GM12878 (cell line): ENCODE results near the gene TTC9B. TPM values are rescaled to one million over a fixed set of nuclear protein-coding genes. Genes with fewer than 3 reads are reported as not detected.

Experiments used
- ATAC-seq: fragments of 200-7000 bp; cut with Tn5 transposase; 3 replicates; pipeline ENCODE4 v1.9.1; 2020; ENCODE audit warnings: mild to moderate bottlenecking, moderate library complexity
- BruUV-seq: library from RNA; stranded (reverse); fragments of 400-500 nt; replicated peaks from 2 replicates; lab custom pipeline; 2021; lab: Mats Ljungman, UMichigan
- CTCF ChIA-PET: fragments of 300-600 bp; sonication (Branson Sonifier 250); formaldehyde crosslinking; extraction: SDS; loops from one replicate; lab custom pipeline; 2021; ENCODE audit warnings: inconsistent platforms; lab: Yijun Ruan, JAX
- POLR2A ChIA-PET: fragments of 350-600 bp; formaldehyde crosslinking; extraction: SDS; loops from one replicate; lab custom pipeline; 2021; ENCODE audit warnings: inconsistent platforms; lab: Charles Lee
- RAD21 ChIA-PET: fragments of 300-600 bp; sonication (Branson Sonifier 250); formaldehyde crosslinking; loops from one replicate; lab custom pipeline; 2023; ENCODE audit warnings: antibody characterized with exemption; ENCODE audit not compliant: unreplicated experiment; lab: Charles Lee
- SMC1A ChIA-PET: fragments of 300-600 bp; sonication (Branson Sonifier 250); formaldehyde crosslinking; loops from one replicate; lab custom pipeline; 2023; ENCODE audit not compliant: unreplicated experiment, uncharacterized antibody; lab: Charles Lee
- DNase-seq: peaks from one replicate; pipeline ENCODE4 v3.0.0-alpha.2; 2011; ENCODE audit warnings: low read depth, low spot score
- FAIRE-seq: peaks from 3 replicates; lab custom pipeline; 2011; peaks lifted over from hg19 to GRCh38; lab: Jason Lieb, UNC
- H2AFZ ChIP-seq: 2 replicates; pipeline ENCODE4 v1.6.0; 2011; ENCODE audit warnings: low read depth, low read length, control low read depth; ENCODE audit not compliant: control insufficient read depth
- H3K27ac ChIP-seq: 2 replicates; pipeline ENCODE4 v1.5.1; 2011; ENCODE audit warnings: control low read depth; ENCODE audit not compliant: control insufficient read depth, insufficient read depth
- H3K27me3 ChIP-seq, 2 experiments: replicated peaks in 1 of 2; 2 replicates each; pipeline versions ENCODE4 v1.6.0 to v1.6.1; 2011; ENCODE audit warnings: low read length in 1 of 2; ENCODE audit not compliant: control insufficient read depth in 2 of 2, insufficient read depth in 2 of 2
- H3K36me3 ChIP-seq, 2 experiments: 2 replicates each; pipeline ENCODE4 v1.5.1; 2011; ENCODE audit warnings: low read length in 1 of 2; ENCODE audit not compliant: control insufficient read depth in 2 of 2, insufficient read depth in 2 of 2
- H3K4me1 ChIP-seq: 2 replicates; pipeline ENCODE4 v1.6.1; 2011; ENCODE audit warnings: mild to moderate bottlenecking, low read length, moderate library complexity, mixed read lengths; ENCODE audit not compliant: control insufficient read depth, insufficient read depth
- H3K4me2 ChIP-seq: 2 replicates; pipeline ENCODE4 v1.6.0; 2011; ENCODE audit warnings: control low read depth; ENCODE audit not compliant: control insufficient read depth, insufficient read depth
- H3K4me3 ChIP-seq: fragments of 200-600 bp; sonication (generic); 2 replicates; pipeline ENCODE4 v1.5.1; 2016
- H3K79me2 ChIP-seq: 2 replicates; pipeline ENCODE4 v1.6.0; 2011; ENCODE audit warnings: low read length; ENCODE audit not compliant: control insufficient read depth, insufficient read depth
- H3K9ac ChIP-seq: 2 replicates; pipeline ENCODE4 v1.8.0; 2011; ENCODE audit warnings: low read length, control low read depth, mixed read lengths; ENCODE audit not compliant: control insufficient read depth, insufficient read depth
- H3K9me3 ChIP-seq: replicated peaks from 3 replicates; pipeline ENCODE4 v1.5.1; 2011; ENCODE audit warnings: mild to moderate bottlenecking, low read length; ENCODE audit not compliant: control insufficient read depth, insufficient read depth
- H4K20me1 ChIP-seq: 2 replicates; pipeline ENCODE4 v1.6.0; 2011; ENCODE audit not compliant: control insufficient read depth, insufficient read depth
- BHLHE40 ChIP-seq, 2 experiments: fragments of 450-650 bp in 1 of 2; IDR thresholded peaks; 2 replicates each; pipeline ENCODE4 v1.6.1; 2011 to 2017; ENCODE audit warnings: low read depth in 2 of 2, borderline replicate concordance in 1 of 2, improper control_type of control experiment in 1 of 2, low read length in 1 of 2, mild to moderate bottlenecking in 1 of 2
- MEF2B ChIP-seq: fragments of 450-650 bp; IDR thresholded peaks from 2 replicates; pipeline ENCODE4 v1.6.1; 2018; ENCODE audit warnings: mild to moderate bottlenecking, moderate library complexity; ENCODE audit not compliant: partially characterized antibody, poor library complexity, severe bottlenecking
- SIX5 ChIP-seq: IDR thresholded peaks from 2 replicates; pipeline ENCODE4 v1.6.1; 2011; ENCODE audit warnings: mild to moderate bottlenecking, low read depth, low read length, moderate library complexity; ENCODE audit not compliant: severe bottlenecking
- WGBS: methylation state at CpG from one replicate; pipeline ENCODE4 v1.1.6; 2016; ENCODE audit warnings: low lambda C conversion rate; ENCODE audit not compliant: insufficient replicate concordance, insufficient coverage; ENCODE audit errors: missing lambda C conversion rate; 5-methylcytosine and 5-hydroxymethylcytosine counted together
- in situ Hi-C: fragments of 300-500 bp; cut with MboI; formaldehyde crosslinking; loops from 9 replicates; pipeline ENCODE4 v1.14.3; 2018; ENCODE audit warnings: mixed read lengths
- intact Hi-C: fragments of 100-400 bp; cut with micrococcal nuclease; formaldehyde crosslinking; loops from one replicate; pipeline ENCODE4 v1.14.2; 2022; ENCODE audit not compliant: unreplicated experiment
- polyA plus RNA-seq, 11 experiments: library from polyadenylated mRNA; depleted of rRNA in 4 of 11; unstranded in 6 of 11; stranded (reverse) in 5 of 11; fragments of >200 nt; fragmentation: Nextera tagmentation in 4 of 11; fragmentation: Illumina TruSeq in 1 of 11; extraction: Ambion mirVana in 4 of 11; extraction: Trizol in 1 of 11; gene quantifications; 1 replicate in 1 of 11; 2 replicates in 10 of 11; pipeline versions ENCODE4 v1.2.1 to v1.2.3, GENCODE V29; 2011 to 2016; ENCODE audit warnings: inconsistent platforms in 2 of 11, missing spikeins in 2 of 11, low read depth in 1 of 11
- total RNA-seq, 4 experiments: library from RNA; depleted of rRNA in 3 of 4; stranded (reverse); fragments of >200 nt in 3 of 4; fragmentation: Illumina TruSeq in 1 of 4; extraction: Trizol in 1 of 4; gene quantifications; 2 replicates each; pipeline versions ENCODE4 v1.2.1 to v1.2.3, GENCODE V29; 2013 to 2021
- TF ChIP-seq, protein P1 (sequence below): fragments of 450-650 bp; IDR thresholded peaks from 2 replicates; pipeline ENCODE4 v1.6.1; 2016; ENCODE audit warnings: mild to moderate bottlenecking, moderate library complexity, borderline replicate concordance
- TF ChIP-seq, protein P2 (sequence below): IDR thresholded peaks from 2 replicates; pipeline ENCODE4 v1.6.1; 2011; ENCODE audit warnings: borderline replicate concordance, low read depth, mild to moderate bottlenecking, moderate library complexity, mixed read lengths, low read length; ENCODE audit not compliant: insufficient read depth; ENCODE audit errors: extremely low read length
- TF ChIP-seq, protein P3 (sequence below): fragments of 450-650 bp; IDR thresholded peaks from 2 replicates; pipeline ENCODE4 v1.6.1; 2017; ENCODE audit warnings: mild to moderate bottlenecking, low read depth, inconsistent platforms; ENCODE audit not compliant: poor library complexity, severe bottlenecking
- TF ChIP-seq, protein P4 (sequence below): fragments of 450-650 bp; IDR thresholded peaks from 2 replicates; pipeline ENCODE4 v1.6.1; 2017; ENCODE audit warnings: antibody characterized with exemption, mild to moderate bottlenecking, moderate library complexity
- TF ChIP-seq, protein P5 (sequence below): fragments of 450-650 bp; IDR thresholded peaks from 2 replicates; pipeline ENCODE4 v1.6.1; 2016; ENCODE audit warnings: mild to moderate bottlenecking

TTC9B gene
- total and polyA plus RNA-seq, 10 of the 15 experiments (the other 5 are each of a cell fraction or from before 2014, with no cell fraction given), result 0.04 to 0.14 (median 0.10) TPM; not detected in 7

DNA sequence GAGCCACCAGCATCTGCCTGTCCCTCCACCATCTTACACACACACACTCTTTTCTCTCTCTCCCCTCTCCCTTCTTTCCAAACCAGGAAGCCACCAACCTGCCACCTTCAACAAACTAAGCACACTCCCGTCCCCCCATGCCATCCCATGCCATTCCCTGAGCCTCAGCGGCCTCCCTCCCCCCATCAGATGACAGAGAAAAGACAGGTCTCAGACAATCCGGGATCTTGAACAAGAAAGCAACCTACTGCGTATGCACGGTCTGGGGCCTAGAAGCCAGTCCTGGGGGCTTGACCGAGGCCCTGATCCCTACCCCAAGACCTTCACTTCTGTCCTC, 47.5 kb upstream of the TTC9B start (continued):
- TF ChIP-seq, protein P1, sequence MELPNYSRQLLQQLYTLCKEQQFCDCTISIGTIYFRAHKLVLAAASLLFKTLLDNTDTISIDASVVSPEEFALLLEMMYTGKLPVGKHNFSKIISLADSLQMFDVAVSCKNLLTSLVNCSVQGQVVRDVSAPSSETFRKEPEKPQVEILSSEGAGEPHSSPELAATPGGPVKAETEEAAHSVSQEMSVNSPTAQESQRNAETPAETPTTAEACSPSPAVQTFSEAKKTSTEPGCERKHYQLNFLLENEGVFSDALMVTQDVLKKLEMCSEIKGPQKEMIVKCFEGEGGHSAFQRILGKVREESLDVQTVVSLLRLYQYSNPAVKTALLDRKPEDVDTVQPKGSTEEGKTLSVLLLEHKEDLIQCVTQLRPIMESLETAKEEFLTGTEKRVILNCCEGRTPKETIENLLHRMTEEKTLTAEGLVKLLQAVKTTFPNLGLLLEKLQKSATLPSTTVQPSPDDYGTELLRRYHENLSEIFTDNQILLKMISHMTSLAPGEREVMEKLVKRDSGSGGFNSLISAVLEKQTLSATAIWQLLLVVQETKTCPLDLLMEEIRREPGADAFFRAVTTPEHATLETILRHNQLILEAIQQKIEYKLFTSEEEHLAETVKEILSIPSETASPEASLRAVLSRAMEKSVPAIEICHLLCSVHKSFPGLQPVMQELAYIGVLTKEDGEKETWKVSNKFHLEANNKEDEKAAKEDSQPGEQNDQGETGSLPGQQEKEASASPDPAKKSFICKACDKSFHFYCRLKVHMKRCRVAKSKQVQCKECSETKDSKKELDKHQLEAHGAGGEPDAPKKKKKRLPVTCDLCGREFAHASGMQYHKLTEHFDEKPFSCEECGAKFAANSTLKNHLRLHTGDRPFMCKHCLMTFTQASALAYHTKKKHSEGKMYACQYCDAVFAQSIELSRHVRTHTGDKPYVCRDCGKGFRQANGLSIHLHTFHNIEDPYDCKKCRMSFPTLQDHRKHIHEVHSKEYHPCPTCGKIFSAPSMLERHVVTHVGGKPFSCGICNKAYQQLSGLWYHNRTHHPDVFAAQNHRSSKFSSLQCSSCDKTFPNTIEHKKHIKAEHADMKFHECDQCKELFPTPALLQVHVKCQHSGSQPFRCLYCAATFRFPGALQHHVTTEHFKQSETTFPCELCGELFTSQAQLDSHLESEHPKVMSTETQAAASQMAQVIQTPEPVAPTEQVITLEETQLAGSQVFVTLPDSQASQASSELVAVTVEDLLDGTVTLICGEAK, result no peak
- TF ChIP-seq BHLHE40 (IDR thresholded peaks at IDR 0.05; ENCODE audit: borderline replicate concordance in 1 of 2, low read depth in 2 of 2, low read length in 1 of 2), result no peak

DNA sequence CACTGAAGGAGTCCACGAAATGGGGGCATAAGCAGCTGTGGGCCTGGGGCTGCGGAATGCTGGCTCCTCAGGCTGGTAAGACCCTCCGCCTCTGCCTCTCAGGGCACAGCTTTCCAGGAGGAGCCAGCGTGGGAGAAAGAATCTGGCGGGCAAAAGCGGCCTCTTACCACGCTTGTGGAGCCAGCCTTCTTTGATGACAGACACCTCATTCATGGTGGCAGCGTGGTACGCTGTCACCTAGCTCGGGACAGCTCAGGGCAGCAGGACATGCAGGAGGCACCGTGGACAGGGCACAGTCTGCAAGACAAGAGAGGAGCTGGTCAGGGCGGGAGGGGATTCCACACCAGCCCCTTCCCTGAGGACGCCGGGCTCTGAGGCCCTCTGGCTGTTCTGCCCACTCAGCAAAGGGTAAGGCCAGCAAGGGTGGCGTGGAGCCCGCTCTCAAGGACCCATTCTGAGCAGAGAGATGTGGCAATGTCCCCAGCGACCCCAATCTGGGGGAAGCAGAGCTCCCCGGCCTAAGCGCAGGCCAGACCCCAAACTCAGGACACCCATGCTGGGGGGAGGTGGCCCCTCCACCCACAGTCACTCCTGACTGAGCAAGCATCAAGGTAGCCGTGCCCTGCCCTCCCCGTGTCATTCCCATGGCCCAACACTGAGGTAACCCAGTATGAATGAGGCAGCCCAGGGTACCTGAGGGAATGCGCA, 47.0 kb upstream of the TTC9B start:
- H3K9me3 ChIP-seq, result no peaks in the 10 kb centered on the region; the same call in 2 of the 3 replicates
- H3K4me3 ChIP-seq, result no peak overlapping the region
- H3K27ac ChIP-seq, result no peak overlapping the region
- no TSS peak for BruUV-seq
- no peaks in the 10 kb centered on the region for H3K27me3 ChIP-seq
- no peak overlapping the region for H2AFZ ChIP-seq
- SMC1A ChIA-PET, result no interaction called here
- CTCF ChIA-PET, result no interaction called here
- no peak for DNase-seq
- no peak overlapping the region for H3K9ac ChIP-seq
- H3K79me2 ChIP-seq, result peaks cover 24% of the 10 kb centered on the region
- no peak for FAIRE-seq
- peaks cover 6% of the 10 kb centered on the region; the same call in 1 of the 2 replicates for H3K4me1 ChIP-seq
- in situ Hi-C loops (no loop called here), intact Hi-C loops (no loop called here)
- RAD21 ChIA-PET, result no interaction called here
- WGBS, result 95% methylated on average over 21 of the region's 22 CpGs
- peaks cover 25% of the 10 kb centered on the region in 2 experiments for H3K36me3 ChIP-seq
- H3K4me2 ChIP-seq, result no peak overlapping the region
- ATAC-seq, result no peak
- POLR2A ChIA-PET, result no interaction called here
- no peaks in the 10 kb centered on the region; the same call in 1 of the 2 replicates for H4K20me1 ChIP-seq
- TF ChIP-seq, protein P2, sequence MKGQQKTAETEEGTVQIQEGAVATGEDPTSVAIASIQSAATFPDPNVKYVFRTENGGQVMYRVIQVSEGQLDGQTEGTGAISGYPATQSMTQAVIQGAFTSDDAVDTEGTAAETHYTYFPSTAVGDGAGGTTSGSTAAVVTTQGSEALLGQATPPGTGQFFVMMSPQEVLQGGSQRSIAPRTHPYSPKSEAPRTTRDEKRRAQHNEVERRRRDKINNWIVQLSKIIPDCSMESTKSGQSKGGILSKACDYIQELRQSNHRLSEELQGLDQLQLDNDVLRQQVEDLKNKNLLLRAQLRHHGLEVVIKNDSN, result no peak
- TF ChIP-seq SIX5 (no peak), MEF2B (no peak)
- TF ChIP-seq, protein P3, sequence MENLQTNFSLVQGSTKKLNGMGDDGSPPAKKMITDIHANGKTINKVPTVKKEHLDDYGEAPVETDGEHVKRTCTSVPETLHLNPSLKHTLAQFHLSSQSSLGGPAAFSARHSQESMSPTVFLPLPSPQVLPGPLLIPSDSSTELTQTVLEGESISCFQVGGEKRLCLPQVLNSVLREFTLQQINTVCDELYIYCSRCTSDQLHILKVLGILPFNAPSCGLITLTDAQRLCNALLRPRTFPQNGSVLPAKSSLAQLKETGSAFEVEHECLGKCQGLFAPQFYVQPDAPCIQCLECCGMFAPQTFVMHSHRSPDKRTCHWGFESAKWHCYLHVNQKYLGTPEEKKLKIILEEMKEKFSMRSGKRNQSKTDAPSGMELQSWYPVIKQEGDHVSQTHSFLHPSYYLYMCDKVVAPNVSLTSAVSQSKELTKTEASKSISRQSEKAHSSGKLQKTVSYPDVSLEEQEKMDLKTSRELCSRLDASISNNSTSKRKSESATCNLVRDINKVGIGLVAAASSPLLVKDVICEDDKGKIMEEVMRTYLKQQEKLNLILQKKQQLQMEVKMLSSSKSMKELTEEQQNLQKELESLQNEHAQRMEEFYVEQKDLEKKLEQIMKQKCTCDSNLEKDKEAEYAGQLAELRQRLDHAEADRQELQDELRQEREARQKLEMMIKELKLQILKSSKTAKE, result no peak
- TF ChIP-seq, protein P4, sequence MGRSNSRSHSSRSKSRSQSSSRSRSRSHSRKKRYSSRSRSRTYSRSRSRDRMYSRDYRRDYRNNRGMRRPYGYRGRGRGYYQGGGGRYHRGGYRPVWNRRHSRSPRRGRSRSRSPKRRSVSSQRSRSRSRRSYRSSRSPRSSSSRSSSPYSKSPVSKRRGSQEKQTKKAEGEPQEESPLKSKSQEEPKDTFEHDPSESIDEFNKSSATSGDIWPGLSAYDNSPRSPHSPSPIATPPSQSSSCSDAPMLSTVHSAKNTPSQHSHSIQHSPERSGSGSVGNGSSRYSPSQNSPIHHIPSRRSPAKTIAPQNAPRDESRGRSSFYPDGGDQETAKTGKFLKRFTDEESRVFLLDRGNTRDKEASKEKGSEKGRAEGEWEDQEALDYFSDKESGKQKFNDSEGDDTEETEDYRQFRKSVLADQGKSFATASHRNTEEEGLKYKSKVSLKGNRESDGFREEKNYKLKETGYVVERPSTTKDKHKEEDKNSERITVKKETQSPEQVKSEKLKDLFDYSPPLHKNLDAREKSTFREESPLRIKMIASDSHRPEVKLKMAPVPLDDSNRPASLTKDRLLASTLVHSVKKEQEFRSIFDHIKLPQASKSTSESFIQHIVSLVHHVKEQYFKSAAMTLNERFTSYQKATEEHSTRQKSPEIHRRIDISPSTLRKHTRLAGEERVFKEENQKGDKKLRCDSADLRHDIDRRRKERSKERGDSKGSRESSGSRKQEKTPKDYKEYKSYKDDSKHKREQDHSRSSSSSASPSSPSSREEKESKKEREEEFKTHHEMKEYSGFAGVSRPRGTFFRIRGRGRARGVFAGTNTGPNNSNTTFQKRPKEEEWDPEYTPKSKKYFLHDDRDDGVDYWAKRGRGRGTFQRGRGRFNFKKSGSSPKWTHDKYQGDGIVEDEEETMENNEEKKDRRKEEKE, result no peak
- TF ChIP-seq, protein P5, sequence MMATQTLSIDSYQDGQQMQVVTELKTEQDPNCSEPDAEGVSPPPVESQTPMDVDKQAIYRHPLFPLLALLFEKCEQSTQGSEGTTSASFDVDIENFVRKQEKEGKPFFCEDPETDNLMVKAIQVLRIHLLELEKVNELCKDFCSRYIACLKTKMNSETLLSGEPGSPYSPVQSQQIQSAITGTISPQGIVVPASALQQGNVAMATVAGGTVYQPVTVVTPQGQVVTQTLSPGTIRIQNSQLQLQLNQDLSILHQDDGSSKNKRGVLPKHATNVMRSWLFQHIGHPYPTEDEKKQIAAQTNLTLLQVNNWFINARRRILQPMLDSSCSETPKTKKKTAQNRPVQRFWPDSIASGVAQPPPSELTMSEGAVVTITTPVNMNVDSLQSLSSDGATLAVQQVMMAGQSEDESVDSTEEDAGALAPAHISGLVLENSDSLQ, result no peak
